GM12892 (cell line): ENCODE measurements around the gene B4GALT2.

Experiments
- POLR2A ChIP-seq: IDR thresholded peaks from 2 replicates; pipeline ENCODE4 v1.6.1; 2011; ENCODE audit warnings: low read depth, low read length, control low read depth
- POLR2AphosphoS5 ChIP-seq: IDR thresholded peaks from 2 replicates; pipeline ENCODE4 v1.6.1; 2011; ENCODE audit warnings: low read depth, low read length, control low read depth
- TAF1 ChIP-seq: IDR thresholded peaks from 2 replicates; pipeline ENCODE4 v1.6.1; 2011; ENCODE audit warnings: low read depth, mild to moderate bottlenecking, control low read depth, low read length, borderline replicate concordance

DNA sequence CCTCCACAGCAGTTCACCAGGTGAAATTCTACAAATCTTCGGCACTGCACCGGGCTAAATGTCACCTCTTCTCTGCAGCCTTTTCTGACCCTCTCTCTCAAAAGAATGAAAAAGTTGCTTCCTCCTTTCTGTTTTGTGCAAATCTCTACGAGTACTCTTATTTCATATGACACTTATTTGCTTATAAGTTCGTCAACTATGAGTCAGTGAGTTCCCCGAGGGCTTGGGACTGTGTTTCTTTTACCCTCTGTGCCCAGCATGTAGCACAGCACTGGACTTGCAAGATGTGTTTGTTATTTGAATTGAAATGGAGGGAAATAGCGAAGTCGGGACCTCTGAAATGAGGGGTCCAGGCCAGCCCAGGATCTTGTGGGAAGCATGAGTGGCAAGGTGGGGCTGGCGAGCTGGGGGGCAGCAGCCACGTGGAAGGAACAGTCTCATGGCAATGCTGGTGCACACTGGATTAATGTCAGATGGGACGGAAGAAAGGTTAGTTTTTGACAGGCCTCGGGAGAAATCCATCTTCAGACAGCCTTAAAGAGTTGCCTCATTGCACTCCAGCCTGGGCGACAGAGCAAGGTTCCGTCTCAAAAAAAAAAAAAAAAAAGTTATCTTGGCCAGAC is 46.0 kb downstream of the B4GALT2 start:
- TF ChIP-seq POLR2A (no peak), POLR2AphosphoS5 (no peak), TAF1 (no peak)
